Measurements from ENCODE around the gene PARN. TPM values are rescaled to one million over a fixed set of nuclear protein-coding genes. Genes with fewer than 3 reads are reported as not detected.
"Not testable (repeated sequence)": the region's sequence is repeated elsewhere in the genome, so short reads cannot be mapped to it uniquely, and the experiment has no call there.

The PARN gene
- polyA plus RNA-seq, 12 donors = 15.0 to 35.4 (median 18.3) TPM; not detected in 1

DNA sequence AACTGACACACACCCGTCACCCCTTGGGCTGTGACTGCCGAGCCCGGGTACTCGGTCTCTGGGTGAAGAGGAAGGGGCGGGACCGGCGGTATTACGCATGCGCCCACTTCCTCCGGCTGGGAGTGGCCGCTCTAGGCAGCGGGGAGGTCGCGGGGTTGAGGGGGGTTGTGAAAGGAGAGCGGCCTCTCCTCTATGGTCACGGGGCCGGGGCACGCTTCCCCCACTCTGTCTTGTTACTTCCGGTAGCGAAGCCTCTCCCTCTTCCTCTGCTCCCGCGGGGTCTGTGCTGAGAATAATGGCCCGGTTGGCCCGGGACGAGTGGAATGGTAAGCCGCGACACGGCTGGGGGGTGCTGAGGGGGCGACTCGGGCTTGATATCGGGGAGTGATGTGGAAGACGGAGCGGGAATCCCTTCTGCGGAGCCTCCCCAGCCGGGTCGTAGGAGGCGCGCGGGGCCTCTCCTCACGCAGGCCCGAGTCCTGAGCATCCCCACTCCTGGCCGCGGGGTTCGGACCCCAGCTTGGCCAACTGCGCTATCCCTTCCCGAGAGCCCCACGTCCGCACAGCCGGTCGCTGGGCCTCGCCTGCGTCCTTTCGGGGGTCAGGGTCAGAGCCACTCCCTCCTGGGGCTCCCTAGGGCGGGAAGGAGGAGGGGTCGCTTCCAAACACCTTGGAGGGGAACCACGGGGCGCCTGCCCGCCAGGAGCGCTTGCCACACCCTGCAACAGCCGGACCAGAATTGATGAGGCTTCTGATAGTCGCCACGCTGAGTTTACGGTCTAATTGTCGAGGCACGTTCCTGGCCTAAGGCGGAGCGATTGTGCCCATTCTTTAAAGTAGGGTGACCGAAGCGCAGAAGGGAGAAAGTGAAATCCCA is 2.9 kb upstream of the PARN start, which contains the start of gene BFAR:
TSS of gene BFAR (plus strand) at position 259 of the 877 bp plus-strand sequence. CDS start 11,396 bp downstream, outside the sequence.
- peak; percentile 97 for DNase-seq

DNA sequence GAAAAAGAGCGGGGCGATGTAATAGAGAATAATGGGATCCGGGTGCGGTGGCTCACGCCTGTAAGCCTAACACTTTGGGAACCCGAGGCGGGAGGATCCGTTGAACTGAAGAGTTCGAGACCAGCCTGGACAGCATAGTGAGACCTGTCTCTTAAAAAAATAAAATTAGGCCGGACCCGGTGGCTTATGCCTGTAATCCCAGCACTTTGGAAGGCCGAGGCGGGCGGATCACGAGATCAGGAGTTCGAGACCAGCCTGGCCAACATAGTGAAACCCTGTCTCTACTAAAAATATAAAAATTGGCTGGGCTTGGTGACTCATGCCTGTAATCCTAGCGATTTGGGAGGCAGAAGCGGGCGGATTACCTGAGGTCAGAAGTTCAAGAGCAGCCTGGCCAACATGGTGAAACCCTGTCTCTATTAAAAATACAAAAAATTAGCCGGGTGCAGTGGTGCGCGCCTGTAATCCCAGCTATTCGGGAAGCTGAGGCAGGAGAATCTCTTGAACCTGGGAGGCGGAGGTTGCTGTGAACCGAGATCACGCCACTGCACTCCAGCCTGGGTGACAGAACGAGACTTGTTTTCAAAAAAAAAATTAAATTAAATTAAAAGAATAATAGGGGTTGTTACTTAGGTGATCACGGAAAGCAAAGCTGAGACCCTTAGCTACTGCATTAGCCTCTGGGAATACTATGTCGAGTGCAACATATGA is 715 bp upstream of the PARN start:
- not testable (repeated sequence) for DNase-seq

DNA sequence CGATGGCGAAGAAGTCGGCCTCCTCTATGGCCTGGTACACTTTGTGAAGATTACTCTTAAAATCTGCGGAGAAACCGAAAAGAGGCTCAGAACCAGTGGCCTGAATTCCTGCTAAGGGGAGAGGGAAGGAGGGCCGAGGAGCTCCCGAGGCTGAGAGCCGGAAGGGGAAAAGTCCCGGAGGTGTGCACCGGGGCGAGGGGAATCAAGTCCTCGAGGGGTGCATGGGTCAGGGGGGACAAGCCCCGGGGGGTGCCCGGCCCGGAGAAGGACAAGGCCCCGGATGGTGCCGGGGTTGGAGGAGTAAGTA is 495 bp downstream of the PARN start:
- no peak for DNase-seq

DNA sequence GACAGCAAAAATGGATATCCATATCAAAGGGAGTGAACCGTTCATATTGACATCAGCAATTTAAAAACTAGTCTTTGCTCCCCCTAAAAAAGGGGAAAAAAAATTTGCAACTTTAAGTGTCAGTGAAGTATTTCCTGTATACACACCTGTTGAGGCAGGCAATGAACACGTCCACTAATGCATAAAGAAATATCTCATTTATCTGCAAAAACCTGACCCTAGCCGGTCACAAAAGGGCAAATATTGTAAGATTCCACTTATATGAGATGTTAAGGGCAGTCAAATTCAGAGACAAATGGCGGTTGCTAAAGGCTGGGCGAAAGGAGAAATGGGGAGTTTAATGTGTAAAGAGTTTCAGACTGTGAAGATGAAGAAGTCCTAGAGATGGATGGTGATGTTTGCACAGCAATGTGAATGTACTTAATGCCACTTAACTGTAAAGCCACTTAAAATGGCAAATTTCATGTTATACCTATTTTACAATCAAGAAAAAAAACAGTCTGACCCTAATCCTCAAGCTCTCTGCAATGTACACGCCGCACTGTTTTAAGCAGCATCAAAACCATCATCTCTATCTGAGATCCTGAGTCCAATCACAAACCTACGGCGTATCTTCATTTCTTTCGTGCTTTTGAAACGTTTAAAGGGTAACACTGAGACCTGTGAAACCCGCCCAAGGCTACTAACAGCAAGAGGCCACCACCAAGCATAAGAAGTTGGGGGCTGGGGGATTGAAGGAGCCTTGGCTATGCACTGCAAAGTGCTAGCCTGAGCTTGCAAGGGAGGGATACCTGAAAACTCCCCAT is 1.1 kb downstream of the PARN start:
- DNase-seq = no peak

DNA sequence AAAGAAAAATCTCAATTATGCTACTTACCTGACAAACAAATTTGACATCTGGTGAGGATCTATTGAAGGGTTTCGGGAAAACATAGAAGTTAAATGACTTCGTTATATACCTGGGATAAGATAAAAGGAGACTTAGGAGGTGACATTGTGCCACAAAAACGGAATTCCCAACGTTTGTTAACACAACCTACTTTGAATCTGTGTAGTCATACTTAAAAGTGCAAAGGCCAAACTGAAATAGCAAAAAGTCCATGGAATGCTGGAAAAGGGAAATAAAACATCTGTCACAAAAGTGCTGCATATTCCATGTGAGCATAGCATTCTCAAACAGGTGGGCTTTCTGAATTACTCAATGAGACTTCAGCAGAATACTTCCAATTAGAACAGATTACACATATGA is 3.0 kb downstream of the PARN start:
- DNase-seq = no peak

DNA sequence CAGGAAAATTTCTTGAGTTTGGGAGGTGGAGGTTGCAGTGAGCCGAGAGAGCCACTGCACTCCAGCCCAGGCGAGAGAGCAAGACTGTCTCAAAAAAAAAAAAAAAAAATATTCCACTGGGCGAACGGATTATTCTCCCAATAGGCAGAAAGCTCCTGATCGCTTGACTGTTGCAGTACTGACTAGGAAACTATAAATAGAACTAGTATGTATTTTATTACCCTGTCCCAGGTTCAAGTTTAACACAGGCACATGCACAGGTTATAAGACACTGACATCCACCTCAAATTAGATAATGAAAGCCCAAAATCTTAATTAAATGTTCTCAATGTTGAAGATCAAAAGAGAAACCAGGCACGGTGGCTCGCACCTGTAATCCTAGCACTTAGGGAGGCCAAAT is 11.5 kb downstream of the PARN start:
- DNase-seq = no peak

DNA sequence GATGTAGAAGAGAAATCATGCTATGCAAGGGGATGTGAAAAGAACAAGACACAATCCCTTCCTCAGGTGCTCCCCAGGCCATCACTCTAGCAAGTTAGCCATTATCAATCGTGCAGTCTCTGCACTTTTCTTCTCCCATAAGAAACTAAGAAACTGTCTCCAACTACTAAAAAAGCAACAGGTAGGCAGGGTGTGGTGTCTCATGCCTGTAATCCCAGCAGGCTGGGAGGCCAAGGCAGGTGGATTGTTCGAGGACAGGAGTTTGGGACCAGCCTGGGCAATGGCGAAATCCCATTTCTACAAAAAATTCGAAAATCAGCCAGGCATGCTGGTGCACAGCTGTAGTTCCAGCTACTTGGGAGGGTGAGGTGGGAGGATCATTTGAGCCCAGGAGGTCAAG is 13.8 kb downstream of the PARN start:
- DNase-seq = no peak

DNA sequence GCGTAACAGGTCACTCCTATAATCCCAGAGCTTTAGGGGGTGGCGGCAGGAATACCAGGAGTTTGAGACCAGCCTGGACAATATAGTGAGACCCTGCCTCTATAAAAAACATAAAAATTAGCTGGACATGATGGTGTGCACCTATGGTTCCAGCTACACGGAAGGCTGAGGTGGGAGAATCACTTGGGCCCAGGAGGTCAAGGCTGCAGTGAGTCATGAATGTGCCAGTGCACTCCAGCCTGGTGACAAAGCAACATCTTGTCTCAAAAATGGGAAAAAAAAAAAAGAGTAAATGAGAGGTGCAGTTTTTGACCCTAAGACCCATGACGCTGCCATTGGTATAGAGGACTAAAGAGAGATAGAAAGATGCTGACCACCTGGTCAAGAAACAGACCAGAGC is 16.1 kb downstream of the PARN start:
- no peak for DNase-seq

DNA sequence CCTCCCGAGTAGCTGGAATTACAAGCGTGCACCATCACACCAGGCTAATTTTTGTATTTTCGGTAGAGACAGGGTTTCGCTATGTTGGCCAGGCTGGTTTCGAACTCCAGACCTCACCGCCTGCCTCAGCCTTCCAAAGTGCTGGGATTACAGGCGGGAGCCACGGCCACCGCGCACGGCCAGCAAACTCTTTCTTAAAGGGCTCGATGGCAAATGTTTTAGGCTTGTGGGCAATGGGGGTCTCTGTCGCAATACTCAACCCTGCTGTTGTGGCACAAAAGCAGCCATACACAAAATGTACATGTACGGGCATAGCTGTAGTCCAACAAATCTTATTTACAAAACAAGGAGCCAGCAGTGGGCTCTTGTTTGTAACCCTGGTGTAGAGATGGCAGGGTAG is 18.4 kb downstream of the PARN start:
- DNase-seq = no peak

DNA sequence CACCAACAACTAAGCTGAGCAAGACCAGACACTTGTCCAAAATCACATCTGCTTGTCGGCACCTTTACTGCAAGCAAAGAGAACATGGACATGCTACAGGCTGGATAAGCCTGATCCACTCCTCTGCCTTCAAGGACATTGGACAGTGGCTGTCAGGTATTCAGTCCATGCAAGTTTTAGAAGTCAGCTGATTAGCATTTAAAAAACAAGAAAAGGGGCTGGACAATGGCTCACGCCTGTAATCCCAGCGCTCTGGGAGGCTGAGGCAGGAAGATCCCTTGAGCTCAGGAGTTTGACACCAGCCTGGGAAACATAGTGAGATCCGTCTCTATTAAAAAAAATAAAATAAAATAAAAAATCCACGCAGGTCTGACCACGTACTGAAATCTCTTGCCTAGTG is 20.3 kb downstream of the PARN start:
- DNase-seq = no peak

DNA sequence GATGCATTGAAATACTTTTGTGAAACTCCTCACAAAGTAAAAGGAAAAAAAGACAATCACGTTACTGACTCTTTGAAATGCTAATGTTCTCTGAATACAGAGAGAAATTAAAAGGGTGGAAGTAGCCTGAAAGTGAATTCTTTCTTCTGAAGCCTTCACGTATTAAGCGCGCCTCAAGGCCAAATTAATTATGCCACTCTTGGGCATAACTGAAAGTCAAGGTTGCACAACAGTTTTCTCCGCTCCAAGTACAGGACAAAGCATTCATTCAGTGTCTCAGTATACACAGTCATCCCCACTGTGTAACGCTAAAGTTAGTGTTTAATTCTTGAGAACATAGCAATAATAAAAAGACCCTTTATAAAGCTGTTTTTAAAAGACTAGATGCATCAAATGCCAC is 21.5 kb downstream of the PARN start:
- no peak for DNase-seq

DNA sequence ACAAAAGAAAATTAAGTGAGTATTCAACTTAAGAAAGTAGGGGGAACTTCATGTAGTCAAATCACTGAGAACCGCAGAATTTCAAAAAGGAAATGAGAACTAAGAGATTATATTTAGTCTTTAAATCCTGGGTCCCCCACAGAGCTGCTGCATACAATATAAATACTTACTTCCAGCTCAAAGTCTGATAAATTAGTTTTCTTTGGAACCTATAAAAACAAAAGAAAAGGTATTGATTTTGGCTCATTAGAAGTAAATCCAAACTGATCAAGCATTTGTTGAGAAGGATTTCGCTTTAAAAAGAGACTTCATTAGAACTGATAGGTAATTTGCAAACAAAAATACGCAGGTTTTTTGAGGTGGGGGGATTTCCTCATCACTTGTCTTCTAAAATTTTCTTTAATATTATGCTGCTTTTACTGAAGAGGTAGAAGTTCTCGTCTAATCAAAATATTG is 21.9 kb downstream of the PARN start:
- no peak for DNase-seq

DNA sequence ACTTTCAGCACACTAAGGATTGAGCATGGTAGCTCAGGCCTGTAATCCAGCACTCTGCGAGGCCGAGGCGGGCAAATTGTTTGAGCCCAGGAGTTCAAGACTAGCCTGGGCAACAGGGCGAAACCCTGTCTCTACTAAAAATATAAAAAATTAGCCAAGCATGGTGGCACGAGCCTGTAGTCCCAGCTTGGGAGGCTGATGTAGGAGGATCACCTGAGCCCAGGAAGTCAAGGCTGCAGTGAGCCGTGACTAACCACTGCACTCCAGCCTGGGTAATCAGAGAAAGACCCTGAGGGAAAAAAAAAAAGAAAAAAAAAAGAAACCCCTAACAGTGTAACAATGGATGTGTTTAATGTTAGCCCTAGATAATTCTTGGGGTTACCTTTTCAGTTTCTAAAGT is 24.0 kb downstream of the PARN start:
- DNase-seq = no peak

DNA sequence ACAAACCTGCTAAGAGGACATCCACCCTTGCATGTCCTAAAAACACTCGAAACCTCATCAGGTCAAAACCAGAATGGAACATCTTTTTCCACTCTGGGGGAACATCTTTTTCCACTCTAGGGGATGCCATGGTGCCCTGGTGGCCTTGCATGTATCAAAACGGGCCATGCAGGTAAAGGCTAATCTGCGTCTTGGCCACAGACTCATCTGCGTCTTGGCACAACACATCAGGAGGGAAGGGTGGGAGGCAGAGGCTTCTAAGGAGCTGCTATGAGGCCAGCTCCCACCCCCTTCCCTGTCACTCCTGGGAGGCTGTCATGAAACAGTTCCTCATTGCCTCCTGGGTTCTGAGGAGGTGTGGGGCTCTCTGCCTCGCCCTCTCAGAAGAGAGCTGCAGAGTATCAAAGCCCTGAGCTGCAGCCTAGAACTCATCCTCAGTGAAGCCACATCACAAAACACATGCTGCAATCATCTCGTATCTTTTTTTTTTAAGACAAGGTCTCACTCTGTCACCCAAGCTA is 27.6 kb downstream of the PARN start:
- no peak for DNase-seq

DNA sequence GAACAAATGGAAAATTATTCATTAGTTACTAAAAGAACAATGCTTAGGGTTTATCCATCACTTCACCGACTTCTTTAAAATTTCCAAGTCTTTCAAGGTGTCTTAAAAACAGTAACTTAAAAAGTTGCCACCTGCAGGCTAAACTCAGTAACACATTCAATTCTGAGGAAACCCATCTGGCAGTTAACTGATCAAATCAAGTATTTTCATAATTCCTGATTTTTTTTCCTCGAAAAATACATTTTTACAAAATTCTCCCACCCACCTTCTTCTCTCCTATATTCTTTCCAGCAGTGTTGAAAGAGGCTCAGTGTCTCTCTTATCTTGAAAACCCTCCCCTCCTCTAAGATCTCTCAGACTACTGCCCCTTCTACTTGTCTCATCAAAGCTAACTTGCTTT is 29.9 kb downstream of the PARN start:
- peak; percentile 9 for DNase-seq

DNA sequence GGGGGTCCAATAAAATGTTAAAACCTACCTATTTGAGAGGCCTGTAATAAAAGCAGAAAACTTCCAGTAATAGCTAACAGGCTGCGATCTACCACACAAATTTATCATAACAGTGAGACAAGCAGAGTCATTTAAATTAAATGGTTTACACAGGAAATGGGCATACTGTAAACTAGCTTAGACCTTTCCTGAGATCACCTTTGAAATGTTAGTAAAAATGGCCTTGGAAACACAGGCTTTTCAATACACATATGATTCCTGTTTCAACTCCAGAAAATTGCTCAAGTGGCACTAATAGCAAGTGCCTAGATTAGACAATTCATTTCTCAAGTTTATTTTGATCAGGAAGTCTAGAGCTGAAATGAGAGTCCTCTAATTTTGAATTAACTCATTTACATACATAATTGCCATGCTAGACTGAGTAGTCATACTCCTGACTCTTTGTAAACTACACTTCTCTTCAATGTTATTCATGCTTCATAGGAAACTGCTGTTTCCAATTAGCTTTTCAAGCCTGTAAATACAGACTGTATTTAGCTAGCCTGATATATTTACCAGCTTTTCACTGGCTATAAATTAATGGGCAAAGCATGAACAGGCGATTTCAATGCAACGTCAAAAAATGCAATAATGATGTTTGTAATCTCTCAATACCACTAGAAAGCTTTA is 43.3 kb downstream of the PARN start:
- DNase-seq = no peak

DNA sequence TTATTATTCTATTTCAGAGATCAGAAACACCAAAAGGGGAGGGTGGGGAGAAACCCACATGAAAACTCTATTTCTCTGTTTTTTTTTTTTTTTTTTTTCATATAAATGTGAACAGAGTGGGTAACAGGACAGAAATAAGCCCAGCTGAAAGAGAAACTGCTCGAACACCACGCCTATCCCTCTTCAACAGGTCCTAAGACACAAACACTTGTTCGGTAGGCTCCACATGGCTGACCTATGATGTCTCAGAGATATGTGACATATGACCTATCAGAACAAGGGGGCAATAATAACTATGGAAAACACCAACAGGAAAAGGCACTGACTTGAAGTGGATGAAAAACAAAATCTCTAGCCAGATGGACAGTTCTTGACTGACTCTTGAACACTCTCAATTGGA is 44.8 kb downstream of the PARN start:
- DNase-seq = no peak

DNA sequence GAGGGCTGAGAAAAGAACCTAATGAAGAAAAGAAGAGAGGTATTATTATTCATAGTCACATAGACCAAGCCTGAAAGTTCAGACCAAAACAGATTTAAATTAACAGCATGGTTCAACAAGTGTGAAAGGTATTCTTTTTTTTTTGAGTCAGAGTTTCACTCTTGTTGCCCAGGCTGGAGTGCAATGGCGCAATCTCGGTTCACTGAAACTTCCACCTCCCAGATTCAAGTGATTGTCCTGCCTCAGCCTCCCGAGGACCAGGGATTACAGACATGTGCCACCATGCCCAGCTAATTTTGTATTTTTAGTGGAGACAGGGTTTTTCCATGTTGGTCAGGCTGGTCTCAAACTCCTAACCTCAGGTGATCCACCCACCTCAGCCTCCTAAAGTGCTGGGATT is 49.1 kb downstream of the PARN start:
- not testable (repeated sequence) for DNase-seq

DNA sequence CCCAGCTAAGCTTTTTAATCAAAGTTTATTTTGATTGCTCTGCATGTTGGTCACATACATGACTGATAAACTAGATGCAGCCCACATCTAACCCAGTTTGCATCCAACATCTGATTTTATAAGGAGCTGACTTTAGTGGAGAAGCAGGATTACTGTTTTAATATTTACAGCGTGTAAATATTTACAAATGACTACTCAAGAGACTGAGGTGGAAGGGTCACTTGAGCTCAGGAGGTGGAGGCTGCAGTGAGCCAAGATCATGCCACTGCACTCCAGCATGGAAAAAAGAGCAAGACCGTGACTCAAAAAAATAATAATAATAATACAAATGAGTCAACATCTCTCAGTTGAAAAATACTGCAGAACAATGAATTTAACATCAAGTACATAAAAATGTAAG is 50.8 kb downstream of the PARN start:
- DNase-seq = no peak

DNA sequence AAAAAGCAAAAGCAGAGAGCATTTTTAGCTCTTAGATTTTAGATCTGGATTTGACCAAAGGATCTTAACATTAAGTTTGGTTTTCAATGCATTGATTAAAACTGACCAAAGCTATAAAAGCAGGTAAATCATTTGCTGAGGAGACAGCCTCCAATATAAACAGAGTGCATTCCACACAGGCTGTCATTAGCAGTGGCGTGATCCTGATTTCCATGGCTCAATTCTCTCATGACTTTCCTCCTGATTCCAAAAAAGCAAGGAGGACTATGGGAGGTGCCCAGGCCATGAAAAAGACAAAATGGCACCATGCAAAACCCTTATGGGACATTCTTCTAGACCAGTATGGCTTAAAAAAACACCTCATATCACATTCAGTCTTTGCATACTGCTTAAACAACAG is 53.5 kb downstream of the PARN start:
- DNase-seq = no peak

DNA sequence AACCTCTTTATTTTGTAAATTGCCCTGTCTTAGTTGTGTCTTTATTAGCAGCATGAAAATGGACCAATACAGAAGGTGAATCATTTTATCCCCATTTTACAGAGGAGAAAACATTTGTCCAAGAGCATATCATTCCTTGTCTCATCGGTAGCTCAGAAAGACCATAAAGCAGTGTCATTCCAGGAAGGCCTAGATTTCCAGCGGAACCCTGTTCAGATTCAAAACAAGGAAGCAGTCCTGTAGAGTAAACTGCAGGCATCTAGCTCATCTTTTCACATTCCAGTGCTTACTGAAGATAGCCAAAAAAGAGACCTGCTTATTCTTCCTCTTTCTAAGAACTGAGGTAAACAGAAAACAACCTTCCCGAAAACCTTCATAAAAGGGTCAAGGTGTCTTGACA is 54.0 kb downstream of the PARN start:
- no peak for DNase-seq
